Effector CD4-positive, alpha-beta T cell (primary cell): ENCODE results near the gene TYRP1. TPM values are rescaled to one million over a fixed set of nuclear protein-coding genes. Genes with fewer than 3 reads are reported as not detected.
"Not testable (repeated sequence)": the region's sequence is repeated elsewhere in the genome, so short reads cannot be mapped to it uniquely, and the experiment has no call there.

Experiments used
- DNase-seq: peaks from one replicate; pipeline ENCODE4 v3.0.0-alpha.2; 2020
- total RNA-seq: gene quantifications from one replicate; lab custom pipeline; 2026; lab: John Stamatoyannopoulos, UW

TYRP1 gene, protein sequence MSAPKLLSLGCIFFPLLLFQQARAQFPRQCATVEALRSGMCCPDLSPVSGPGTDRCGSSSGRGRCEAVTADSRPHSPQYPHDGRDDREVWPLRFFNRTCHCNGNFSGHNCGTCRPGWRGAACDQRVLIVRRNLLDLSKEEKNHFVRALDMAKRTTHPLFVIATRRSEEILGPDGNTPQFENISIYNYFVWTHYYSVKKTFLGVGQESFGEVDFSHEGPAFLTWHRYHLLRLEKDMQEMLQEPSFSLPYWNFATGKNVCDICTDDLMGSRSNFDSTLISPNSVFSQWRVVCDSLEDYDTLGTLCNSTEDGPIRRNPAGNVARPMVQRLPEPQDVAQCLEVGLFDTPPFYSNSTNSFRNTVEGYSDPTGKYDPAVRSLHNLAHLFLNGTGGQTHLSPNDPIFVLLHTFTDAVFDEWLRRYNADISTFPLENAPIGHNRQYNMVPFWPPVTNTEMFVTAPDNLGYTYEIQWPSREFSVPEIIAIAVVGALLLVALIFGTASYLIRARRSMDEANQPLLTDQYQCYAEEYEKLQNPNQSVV
- total RNA-seq, result not detected

DNA sequence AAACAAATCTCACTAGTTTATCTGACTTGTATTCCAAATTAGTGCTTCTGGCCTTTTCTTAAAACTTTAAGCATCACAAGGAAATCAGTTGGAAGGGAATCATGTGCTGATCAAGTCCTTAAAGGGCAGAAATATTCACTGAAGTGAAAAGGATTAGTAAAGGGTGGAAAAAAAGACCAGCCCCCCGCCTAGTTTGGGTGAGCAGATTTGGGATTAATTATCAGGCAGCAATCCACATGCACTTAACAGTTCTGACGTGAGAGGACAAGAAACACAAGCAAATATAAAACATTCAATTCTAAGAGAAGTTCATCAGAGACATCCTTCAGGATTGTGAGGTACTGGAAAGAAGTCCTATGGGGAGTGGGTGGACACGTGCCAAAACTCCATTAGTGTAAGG lies at the start of gene TYRP1:
TSS of gene TYRP1 (plus strand) at position 245 of the 400 bp plus-strand sequence. CDS start 612 bp downstream, outside the sequence.
- no peak for DNase-seq

DNA sequence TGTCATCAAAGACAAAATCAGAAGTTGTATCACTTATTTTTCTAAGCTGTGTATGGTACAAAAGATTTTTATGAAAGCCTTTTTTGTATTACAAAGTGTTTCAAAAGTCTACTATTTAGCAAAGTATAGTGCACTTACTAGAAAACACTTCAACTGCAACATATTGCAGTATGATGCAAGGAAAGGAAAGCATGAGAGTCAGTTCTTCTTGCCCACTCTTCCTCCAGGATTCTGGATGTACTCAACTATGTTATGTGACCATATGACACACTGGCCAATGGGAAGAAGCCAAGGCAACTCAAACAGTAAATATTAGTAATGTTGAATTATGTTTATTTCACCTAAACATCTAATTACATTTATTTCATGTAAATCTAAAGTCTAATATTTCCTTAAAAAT lies 49.5 kb upstream of the TYRP1 start:
- no peak for DNase-seq

DNA sequence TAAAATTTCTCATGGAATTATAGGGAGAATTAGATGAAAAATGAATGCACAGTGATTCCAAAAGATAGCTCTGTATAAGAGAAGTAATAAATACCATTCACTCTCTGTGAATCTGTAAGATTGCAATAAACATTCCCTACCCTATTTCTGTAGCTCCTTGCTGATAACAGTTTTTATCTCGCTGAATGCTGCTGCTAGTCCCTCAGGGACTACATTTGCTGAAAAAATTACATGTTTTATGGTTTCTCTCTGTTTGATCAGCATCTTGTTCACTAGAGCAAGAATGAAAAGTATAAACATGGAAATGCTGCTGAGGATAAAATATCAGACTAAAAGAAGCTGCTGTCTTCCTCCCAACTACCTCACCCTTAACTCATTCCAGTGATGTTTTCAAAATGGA lies 44.3 kb upstream of the TYRP1 start:
- DNase-seq, result no peak

DNA sequence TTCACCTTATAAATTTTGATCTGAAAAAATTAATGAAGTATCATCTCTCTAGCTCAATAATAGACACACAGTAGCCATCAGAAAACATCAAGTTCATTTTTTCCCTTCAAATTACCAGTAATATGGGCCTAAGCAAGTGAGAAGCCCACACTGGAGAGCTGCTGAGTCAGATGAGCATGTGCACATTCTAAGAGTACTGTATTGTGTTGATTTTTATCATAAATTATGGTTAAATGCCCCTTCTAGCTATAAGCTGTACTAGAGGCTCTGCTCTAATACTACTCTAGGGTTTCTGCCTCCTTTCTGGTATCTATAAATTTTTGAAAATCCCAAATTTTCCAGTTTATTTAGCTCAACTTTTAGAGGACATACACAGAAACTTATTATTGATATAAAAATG lies 42.1 kb upstream of the TYRP1 start:
- DNase-seq, result no peak

DNA sequence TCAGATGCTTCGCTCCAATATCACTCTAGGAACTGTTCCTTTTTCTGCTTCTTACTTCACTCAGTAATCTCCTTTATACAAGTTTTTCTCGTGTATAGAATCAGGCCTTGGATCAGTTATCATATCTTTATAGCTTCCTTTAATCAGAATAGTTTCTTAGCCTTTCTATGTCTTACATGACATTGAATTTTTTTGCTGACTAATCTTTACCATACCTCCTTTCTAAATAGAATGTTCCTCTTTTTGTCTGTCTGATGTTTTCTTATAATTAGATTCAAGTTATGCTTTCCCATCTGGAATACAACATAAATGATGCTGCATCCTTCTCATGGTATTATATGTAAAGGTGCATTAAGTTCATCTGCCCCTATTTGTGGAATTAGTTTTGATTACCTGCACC lies 40.2 kb upstream of the TYRP1 start:
- no peak for DNase-seq

DNA sequence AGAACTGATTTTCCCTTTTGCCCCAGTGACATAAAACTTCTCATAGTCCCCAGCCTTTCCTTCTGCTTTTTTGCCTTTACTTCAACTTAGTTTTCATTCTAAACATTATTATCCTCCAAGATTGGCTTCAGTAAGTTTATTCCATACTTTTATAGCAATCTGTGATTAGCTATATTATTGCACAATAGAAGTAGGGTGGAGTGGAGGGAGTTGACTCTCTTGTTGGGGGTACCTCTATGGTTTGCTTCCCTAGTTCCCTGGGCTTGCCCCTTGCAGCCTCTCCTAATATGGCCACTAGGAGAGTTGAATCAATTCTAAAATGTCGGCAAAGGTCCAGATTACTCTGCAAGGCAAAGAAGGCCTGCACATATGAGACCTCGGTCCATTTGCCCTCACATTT lies 36.4 kb upstream of the TYRP1 start:
- DNase-seq, result no peak

DNA sequence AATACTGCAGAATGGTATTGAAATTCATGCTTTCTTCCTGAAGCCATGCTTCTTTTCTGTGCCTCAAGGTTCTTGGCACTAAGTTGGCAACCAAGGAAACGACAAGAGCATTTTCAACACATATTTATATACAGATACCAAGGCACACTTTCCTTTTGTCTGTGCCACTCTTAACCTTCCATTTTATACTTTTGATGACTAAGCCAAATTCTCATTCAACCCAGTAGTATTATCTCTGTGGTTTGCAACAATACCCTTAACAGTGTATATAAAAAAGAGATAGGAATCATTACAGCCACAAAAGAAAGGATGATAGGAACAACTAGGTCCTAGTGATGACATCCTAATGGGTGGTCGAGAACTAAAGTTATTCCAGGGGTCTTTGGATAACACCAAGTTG lies 36.0 kb upstream of the TYRP1 start:
- no peak for DNase-seq

DNA sequence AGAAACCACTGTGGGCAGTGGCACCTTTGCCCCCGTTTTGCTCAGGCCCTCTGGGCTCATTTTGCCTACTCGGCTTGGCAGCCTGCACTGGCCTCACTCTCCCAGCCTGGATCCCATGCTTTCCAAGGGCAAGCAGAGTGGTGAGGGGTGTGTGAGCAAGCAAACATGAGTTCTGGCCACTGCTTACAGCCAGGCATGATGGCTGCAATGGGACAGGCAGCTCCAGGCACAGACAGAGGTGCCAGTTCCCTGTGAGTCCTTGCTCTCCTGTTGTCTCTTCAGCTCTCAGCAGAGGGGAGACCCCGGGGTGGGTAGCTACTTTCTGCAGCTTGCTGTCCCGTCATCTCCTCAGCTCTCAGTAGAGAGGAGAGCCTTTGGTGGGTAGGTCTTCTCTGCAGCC lies 35.2 kb upstream of the TYRP1 start:
- DNase-seq, result no peak

DNA sequence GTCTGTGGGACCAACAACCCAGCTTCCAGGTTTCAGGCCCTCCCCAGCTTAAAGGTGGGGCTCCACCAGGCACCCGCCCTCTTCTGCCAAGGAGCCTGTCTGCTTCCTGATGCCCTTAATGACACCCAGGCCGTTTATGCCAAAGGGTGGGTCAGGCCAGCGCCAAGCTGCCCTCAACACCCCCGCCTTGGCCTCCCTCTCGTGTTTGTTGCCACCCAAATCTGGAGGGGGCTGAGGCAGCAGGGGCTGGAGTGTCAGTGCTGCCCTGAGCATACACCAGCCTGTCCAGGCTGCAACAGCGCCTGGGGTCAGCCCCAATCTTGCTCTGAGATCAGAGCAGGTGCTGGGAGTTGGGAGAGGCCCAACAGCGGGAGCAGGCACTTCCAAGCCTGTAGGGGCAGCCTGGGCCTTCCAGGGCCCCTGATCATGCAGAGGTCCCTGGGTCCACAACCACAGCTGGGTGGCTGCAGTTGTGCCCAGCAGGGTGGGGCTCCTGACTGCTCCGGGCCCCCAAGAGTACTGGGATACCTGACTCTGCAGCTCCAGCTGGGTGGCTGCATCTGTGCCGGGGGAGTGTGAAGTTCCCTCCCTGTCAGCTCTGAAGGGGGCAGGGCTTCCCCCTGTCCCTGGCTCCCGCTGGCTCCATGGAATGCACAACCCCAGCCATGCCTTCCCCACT lies 34.5 kb upstream of the TYRP1 start:
- no peak for DNase-seq

DNA sequence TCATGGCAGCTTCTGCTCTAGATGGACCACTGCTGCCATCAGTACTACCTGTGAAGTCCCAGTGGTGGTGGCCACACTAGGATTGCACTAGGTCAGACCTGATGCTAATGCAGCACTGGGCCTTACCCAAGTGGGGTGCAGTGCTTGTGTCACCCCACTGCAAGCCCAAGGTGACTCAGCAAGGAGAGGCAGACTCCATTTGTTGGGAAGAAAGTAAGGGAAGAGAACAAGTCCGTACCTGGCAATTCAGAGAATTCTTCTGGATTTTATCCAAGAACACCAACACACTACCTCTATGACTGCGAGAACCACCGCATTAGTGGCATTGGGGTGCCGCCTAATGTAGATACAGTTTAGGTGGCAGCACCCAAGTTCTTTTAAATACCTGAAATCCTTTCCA lies 34.0 kb upstream of the TYRP1 start:
- no peak for DNase-seq

DNA sequence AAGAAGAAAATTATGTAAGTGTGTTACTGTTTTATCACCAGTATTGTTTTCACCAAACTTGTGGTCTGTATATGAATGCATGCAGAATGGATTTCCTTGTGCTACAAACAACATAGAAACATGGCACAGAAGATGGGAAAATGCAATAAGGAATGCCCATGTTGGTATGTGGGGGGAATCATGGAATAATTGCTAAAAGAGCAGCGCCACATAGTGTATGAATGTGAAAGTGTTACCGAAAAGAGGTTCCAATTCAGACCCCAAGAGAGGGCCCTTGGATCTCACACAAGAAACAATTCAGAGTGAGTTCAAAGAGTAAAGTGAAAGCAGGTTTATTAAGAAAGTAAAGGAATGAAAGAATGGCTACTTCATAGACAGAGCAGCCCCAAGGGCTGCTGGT lies 26.4 kb upstream of the TYRP1 start:
- no peak for DNase-seq

DNA sequence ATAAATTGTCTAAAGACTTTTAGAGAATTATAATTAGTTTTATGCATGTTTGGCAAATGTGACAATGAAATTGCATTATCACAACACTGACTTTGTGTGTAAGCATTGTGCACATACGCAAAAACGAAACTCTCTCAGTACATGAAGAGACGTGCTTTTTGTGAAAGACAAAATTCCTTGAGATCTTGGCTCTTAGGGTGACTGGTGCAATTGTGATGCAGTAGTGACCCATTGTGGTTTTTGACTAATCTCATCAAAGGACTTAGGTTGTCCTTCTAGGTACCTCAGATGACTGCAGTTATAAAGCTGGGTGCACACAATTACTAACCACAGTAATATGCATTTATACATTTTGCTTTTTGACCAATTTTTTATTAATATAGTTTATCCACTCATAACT lies 25.3 kb upstream of the TYRP1 start:
- no peak for DNase-seq

DNA sequence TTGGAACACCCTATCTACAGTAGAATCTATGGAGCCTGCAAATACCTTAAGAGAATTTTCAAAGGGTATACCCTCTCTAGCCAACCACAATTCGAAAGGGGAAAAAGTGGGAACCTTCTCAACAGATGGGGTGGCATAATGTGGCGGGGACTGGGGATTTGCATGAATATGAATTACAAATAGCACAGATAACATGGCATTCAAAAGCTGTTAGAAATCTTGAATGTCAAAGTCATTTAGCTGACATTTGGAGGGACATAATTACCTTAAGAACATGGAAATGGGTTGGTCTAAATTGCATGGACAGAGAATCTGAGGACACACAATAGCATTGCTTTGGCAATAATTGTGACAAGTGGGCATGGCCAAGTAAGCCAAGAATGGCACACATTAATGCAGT lies 23.2 kb upstream of the TYRP1 start:
- DNase-seq, result no peak

DNA sequence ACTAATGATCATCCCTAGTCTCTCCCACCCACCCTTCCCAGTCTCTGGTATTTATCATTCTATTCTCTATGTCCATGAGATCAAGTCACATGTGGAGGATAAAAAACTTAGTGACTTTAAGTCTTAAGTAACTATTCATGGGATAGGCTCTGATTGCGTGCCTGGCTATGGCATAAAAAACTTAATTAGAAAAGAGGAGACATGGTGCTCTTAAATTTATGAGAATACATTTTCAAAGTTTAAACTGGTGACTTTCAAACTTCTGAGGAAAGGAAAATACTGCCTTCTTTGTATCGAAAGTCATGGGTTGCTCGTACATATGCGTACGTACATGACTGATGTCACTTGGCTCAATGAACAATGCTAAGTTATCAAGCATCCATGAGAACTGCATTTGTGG lies 18.2 kb upstream of the TYRP1 start:
- DNase-seq, result no peak

DNA sequence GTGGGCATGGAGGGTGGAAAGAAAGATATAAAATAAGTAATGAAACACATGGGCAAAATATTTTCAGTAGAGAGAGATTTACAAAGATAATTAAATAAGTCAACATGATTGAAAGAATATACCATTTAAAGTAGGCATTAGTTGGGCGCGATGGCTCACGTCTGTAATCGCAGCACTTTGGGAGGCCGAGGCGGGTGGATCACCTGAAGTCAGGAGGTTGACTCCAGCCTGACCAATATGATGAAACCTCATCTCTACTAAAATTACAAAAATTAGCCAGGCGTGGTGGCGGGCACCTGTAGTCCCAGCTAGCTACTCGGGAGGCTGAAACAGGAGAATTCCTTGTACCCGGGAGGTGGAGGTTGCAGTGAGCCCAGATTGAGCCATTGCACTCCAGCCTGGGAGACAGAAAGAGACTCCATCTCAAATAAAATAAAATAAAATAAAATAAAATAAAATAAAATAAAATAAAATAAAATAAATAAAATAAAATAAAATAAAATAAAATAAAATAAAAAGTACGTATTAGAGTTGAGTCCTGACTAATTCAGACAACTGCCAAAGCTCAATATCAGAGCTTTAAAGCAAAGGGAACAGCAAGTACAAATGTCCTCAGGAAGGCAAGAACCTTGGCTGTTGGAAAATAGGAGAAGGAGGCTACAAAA lies 15.6 kb upstream of the TYRP1 start:
- not testable (repeated sequence) for DNase-seq

DNA sequence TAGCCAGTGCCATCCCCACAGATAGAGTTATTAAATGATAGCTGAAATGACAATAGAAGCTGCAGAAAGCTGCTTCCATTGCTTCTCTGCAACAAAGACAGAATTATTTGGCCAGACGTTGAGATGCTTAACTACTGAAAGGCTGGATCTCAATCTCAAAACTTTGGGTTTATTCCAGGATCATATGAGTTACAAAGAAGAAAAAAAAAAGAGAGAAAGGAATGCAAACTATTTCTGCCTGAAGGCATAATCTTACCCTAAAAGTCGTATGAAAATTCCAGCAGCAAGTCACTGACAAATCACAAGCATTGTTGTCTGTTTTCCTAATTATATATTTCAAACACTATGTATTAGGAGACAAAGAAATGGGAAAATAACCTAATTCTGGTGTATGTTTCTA lies 12.8 kb upstream of the TYRP1 start:
- no peak for DNase-seq

DNA sequence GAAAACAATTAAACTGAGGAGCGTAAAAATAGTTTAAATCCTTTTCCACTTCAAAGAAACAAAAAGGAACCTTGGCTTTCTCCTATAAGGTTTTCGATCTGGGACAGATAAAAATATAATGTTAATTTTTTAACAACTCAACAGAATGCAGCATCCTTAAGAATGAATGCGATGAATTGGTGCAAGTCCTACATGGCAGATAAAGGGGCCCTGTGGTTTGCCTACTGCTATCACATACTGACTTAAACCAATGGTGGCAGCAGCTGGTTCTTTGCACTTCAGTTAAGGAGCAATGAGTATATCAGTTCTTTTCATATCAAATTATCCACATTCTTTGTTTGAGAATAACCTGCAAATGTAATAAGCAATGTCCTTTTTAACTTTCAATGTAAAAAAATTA lies 12.4 kb upstream of the TYRP1 start:
- DNase-seq, result no peak

DNA sequence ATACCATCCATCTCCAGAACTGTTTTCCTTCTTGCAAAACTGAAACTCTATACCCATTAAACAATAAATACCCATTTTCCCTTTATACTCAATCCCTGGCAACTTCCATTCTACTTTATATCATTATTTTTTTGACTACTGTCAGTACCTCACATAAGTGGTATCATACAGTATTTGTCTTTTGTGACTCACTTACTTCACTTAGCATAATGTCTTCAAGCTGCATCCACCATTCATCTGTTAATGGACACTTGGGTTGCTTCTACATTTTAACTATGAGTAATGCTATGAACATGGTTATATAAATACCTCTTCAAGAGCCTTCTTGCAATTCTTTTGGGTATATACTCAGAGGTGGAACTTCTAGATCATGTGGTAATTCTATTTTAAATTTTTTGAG lies 11.6 kb upstream of the TYRP1 start:
- no peak for DNase-seq

DNA sequence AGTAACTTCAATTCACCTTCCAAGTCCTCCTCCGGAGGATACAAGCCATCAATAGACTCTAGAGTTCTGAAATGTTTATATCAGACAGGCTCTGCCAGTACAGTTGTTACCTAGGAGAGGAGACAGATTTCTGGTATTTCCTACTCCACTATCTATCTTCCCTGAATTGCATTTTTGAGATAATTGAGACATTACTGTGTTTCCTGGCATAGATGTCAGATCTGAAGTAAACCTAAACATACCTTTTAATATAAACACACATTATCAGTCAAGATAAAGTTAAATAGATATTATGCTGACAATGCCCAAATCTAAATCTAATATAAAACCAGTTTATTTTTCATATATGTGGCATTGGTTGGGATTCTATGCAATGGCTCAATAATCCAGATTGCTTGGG lies 8.2 kb upstream of the TYRP1 start:
- no peak for DNase-seq

DNA sequence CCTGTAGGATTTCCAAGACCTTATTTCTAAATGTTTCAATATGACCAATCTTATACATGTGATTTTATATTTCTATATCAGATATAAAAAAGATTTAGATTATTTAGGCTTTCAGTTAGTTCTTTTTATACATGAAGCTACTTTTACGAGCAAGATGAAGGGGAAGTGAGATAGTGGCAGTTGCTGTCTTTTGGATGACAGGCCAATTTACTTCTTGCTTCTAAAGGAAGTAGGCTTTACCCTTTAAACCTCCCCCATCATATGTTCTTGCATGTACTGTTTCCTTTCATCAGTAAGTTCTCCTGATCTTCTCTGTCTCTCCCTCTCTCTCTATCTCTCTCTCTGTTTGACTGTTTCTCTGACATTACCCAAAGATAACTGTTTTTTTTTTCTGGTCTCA lies 4.0 kb upstream of the TYRP1 start:
- DNase-seq, result no peak

DNA sequence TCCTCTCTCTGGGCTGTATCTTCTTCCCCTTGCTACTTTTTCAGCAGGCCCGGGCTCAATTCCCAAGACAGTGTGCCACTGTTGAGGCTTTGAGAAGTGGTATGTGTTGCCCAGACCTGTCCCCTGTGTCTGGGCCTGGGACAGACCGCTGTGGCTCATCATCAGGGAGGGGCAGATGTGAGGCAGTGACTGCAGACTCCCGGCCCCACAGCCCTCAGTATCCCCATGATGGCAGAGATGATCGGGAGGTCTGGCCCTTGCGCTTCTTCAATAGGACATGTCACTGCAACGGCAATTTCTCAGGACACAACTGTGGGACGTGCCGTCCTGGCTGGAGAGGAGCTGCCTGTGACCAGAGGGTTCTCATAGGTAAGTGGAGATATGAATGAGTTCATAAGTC lies 828 bp downstream of the TYRP1 start:
- no peak for DNase-seq

DNA sequence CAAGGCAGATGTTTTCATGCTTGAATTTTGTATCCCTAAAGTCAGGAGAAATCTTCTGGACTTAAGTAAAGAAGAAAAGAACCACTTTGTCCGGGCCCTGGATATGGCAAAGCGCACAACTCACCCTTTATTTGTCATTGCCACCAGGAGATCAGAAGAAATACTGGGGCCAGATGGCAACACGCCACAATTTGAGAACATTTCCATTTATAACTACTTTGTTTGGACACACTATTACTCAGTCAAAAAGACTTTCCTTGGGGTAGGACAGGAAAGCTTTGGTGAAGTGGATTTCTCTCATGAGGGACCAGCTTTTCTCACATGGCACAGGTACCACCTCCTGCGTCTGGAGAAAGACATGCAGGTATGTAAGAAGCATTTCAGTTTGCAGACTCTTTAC lies 2.3 kb downstream of the TYRP1 start:
- DNase-seq, result no peak

DNA sequence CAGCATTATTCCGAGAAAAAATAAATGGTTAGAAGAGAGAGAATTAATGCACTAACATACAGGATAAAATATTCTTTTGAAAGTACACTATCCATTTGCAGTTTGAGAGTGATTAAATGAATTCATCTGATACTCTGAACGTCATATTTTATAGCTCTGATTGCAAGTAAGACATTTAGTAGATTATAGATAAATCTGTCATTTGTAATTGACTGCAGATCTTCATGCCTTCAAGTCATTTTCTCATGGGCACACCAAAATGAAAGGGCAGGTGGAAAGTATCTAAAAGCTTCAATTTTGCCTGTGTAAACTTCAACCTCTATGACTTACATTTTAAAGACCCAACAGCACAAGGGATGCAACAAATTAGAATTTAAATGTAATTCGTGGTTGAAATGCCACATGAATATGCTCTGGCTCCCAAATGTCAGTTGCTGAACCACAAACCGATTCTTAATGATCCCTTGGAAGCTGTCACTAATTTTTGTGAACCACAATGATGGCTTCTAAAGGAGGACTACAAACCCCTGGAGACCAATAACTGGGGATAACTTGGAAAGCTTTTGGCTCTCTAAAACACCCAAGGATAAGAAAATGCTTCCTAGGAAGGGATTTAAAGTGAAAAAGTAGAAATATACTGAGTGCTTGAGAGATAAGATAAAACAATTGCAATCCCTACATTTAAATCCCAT lies 3.9 kb downstream of the TYRP1 start:
- no peak for DNase-seq
